Measurements from ENCODE around the gene C12orf54. TPM values are rescaled to one million over a fixed set of nuclear protein-coding genes. Genes with fewer than 3 reads are reported as not detected.
"Not testable (repeated sequence)": the region's sequence is repeated elsewhere in the genome, so short reads cannot be mapped to it uniquely, and the experiment has no call there.

Gene C12orf54
- total RNA-seq, 2 experiments from 2014 or later = not detected

DNA sequence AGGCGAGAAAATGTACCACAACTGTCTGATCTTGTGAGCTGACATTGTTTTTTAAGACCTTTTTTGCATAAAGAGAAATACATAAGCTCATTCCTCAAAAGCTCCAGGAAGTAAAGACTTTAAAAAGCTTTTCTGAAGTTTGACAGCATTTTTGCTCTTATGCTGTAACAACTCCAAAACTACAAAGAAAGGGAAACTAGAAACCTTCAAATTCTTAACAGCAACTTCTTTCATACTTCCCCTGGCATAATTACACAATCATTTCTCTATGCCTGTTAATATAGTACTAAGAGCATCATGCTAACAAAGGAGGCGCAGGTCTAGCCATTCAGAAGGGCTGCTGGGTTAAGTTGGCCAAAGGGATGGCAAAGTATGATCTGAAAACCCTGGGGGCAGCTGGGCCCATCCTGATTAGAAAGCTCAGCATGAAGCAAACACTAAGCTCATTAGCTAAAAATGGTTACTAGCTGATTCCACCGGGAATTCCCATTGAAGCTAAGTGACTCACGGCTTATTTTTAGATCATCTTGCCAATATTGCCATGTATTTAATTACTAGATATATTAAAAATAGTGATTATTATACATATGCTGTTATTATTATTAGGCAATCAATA, 36.0 kb upstream of the C12orf54 start:
- POLR2A ChIA-PET = no interaction called here
- Mint-ChIP-seq H3K27me3 (peaks cover 4% of the 10 kb centered on the region), H3K4me1 (ENCODE audit: low read depth) (peaks cover 11% of the 10 kb centered on the region), H3K27ac (no peak overlapping the region), H3K36me3 (ENCODE audit: low read depth) (no peaks in the 10 kb centered on the region), H3K4me3 (no peak overlapping the region), H3K9me3 (peaks cover 8% of the 10 kb centered on the region)
- TF ChIP-seq, protein P1, sequence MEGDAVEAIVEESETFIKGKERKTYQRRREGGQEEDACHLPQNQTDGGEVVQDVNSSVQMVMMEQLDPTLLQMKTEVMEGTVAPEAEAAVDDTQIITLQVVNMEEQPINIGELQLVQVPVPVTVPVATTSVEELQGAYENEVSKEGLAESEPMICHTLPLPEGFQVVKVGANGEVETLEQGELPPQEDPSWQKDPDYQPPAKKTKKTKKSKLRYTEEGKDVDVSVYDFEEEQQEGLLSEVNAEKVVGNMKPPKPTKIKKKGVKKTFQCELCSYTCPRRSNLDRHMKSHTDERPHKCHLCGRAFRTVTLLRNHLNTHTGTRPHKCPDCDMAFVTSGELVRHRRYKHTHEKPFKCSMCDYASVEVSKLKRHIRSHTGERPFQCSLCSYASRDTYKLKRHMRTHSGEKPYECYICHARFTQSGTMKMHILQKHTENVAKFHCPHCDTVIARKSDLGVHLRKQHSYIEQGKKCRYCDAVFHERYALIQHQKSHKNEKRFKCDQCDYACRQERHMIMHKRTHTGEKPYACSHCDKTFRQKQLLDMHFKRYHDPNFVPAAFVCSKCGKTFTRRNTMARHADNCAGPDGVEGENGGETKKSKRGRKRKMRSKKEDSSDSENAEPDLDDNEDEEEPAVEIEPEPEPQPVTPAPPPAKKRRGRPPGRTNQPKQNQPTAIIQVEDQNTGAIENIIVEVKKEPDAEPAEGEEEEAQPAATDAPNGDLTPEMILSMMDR (IDR thresholded peaks at IDR 0.05) = no peak
- ATAC-seq (no peak), DNase-seq (no peak)
- CTCF ChIA-PET = interaction anchor here (0.9 to 1.2 kb wide), 3 partner anchors 10 to 173 kb away, joined by 4 read pairs; no protein-coding TSS in a partner anchor
- intact Hi-C loops (cut with micrococcal nuclease) = no loop called here

DNA sequence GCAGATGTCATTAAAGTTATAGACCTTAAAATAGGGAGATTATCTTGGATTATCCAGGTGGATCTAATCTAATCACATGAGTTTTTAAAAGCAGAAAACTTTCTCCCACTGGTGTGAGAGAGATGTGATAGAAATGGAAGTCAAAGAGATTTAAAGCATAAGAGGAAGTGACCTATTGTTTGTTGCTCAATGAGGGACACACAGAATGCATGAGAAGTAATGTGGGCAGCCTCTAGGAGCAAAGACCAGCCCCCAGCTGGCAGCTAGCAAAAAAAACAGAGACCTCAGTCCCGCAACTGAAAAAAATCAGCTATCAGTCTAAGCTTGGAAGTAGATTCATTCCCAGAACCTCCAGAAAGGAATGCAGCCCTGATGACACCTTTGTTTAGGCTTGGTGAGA, 34.5 kb upstream of the C12orf54 start:
- POLR2A ChIA-PET = no interaction called here
- H3K36me3 Mint-ChIP-seq (ENCODE audit: low read depth) = no peaks in the 10 kb centered on the region
- intact Hi-C loops (cut with micrococcal nuclease) = no loop called here
- no peak overlapping the region for H3K27ac Mint-ChIP-seq
- no peak for DNase-seq
- CTCF ChIA-PET = interaction anchor here (1.1 kb wide), 1 partner anchor 34 kb away, joined by 3 read pairs; no protein-coding TSS in a partner anchor
- no peak overlapping the region for H3K4me3 Mint-ChIP-seq
- peaks cover 4% of the 10 kb centered on the region for H3K27me3 Mint-ChIP-seq
- no peak for ATAC-seq
- TF ChIP-seq, protein P1 (IDR thresholded peaks at IDR 0.05) = no peak
- peaks cover 11% of the 10 kb centered on the region for H3K4me1 Mint-ChIP-seq (ENCODE audit: low read depth)
- H3K9me3 Mint-ChIP-seq = peaks cover 8% of the 10 kb centered on the region

DNA sequence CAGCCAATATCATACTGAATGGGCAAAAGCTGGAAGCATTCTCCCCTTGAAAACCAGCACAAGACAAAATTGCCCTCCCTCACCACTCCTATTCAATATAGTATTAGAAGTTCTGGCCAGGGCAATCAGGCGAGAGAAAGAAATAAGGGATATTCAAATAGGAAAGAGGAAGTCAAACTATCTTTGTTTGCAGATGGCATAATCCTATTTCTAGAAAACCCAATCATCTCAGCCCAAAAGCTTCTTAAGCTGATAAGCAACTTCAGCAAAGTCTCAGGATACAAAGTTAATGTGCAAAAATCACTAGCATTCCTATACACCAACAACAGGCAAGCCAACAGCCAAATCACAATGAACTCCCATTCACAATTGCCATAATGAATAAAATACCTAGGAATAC, 30.9 kb upstream of the C12orf54 start:
- CTCF ChIA-PET = no interaction called here
- Mint-ChIP-seq H3K4me3 (no peak overlapping the region), H3K9me3 (peaks cover 8% of the 10 kb centered on the region), H3K27ac (no peak overlapping the region), H3K27me3 (peaks cover 4% of the 10 kb centered on the region), H3K4me1 (ENCODE audit: low read depth) (no peaks in the 10 kb centered on the region), H3K36me3 (ENCODE audit: low read depth) (no peaks in the 10 kb centered on the region)
- ATAC-seq = no peak
- TF ChIP-seq, protein P1 (IDR thresholded peaks at IDR 0.05) = no peak
- POLR2A ChIA-PET = no interaction called here
- DNase-seq = no peak
- intact Hi-C loops (cut with micrococcal nuclease) = no loop called here

DNA sequence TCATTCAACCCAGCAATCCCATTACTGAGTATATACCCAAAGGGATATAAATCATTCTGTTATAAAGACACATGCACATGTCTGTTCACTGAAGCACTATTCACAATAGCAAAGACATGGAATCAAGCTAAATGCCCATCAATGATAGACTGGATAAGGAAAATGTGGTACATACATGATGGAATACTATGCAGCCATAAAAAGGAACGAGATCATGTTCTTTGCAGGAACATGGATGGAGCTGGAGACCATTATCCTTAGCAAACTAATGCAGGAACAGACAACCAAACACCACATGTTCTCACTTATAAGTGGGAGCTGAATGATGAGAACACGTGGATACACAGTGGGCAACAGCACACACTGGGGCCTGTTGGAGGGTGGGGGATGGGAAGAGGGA, 29.3 kb upstream of the C12orf54 start:
- POLR2A ChIA-PET; DNase-seq; ATAC-seq; H3K9me3 Mint-ChIP-seq; H3K4me1 Mint-ChIP-seq (ENCODE audit: low read depth); intact Hi-C loops (cut with micrococcal nuclease); H3K36me3 Mint-ChIP-seq (ENCODE audit: low read depth); H3K27ac Mint-ChIP-seq; H3K27me3 Mint-ChIP-seq; H3K4me3 Mint-ChIP-seq: not testable (repeated sequence)
- CTCF ChIA-PET = interaction anchor here (1.0 to 1.5 kb wide), 2 partner anchors 166 to 264 kb away, joined by 3 to 6 read pairs; no protein-coding TSS in a partner anchor

DNA sequence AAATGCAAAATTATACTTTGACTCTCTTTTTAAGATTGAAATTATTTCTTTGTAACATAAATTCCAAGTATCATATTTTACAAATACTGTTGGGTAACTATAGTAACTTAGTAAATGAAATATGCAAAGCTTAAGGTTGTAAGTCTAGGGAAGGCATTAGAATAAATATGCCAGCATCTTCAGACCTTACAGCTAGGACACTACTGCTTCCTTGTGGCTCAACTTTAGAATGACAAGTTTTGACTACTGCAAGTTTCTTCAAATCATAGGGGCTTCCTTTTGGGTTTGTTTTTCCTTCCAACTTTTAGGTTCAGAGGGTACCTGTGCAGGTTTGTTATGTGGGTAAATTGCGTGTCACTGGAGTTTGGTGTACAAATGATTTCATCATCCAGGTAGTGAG, 27.6 kb upstream of the C12orf54 start:
- H3K27me3 Mint-ChIP-seq = peaks cover 10% of the 10 kb centered on the region
- TF ChIP-seq, protein P1 (IDR thresholded peaks at IDR 0.05) = peak; percentile 44
- DNase-seq (no peak), ATAC-seq (peak; percentile 55)
- H3K36me3 Mint-ChIP-seq (ENCODE audit: low read depth) = no peaks in the 10 kb centered on the region
- CTCF ChIA-PET = interaction anchor here (0.9 to 2.3 kb wide), 5 partner anchors 9 to 266 kb away, joined by 3 to 9 read pairs (median 4); no protein-coding TSS in a partner anchor
- H3K4me3 Mint-ChIP-seq = no peak overlapping the region
- intact Hi-C loops (cut with micrococcal nuclease) = no loop called here
- H3K27ac Mint-ChIP-seq = no peak overlapping the region
- POLR2A ChIA-PET = no interaction called here
- no peaks in the 10 kb centered on the region for H3K4me1 Mint-ChIP-seq (ENCODE audit: low read depth)
- peaks cover 6% of the 10 kb centered on the region for H3K9me3 Mint-ChIP-seq
